ENCODE data around the gene MOSPD3.

MOSPD3 gene

GRCh38 chr7:100577103-100577502 is 35.2 kb upstream of the MOSPD3 start:
- Histone ChIP-seq H3K36me3 (ENCODE audit: control insufficient read depth, low read length) (peaks cover 74% of the 10 kb centered on the region), H3K4me3 (ENCODE audit: low read length) (no peak overlapping the region), H4K20me1 (ENCODE audit: control insufficient read depth, insufficient read depth, low read depth, low read length) (no peaks in the 10 kb centered on the region; the same call in 1 of the 2 replicates), H3K79me2 (ENCODE audit: control insufficient read depth, low read length) (peaks cover 3% of the 10 kb centered on the region), H3F3A (ENCODE audit: control insufficient read depth, insufficient read depth) (no peaks in the 10 kb centered on the region), H3K27ac (ENCODE audit: low read depth, low read length) (no peak overlapping the region), H3K9me2 (replicated peaks; ENCODE audit: control insufficient read depth, low read length) (no peaks in the 10 kb centered on the region), H3K4me1 (ENCODE audit: control insufficient read depth, low read length) (no peaks in the 10 kb centered on the region), H3K4me2 (ENCODE audit: low read length) (no peak overlapping the region), H3K27me3 (ENCODE audit: control insufficient read depth, low read length) (no peaks in the 10 kb centered on the region), H3K9me3 (ENCODE audit: control insufficient read depth, insufficient read depth, low read length) (no peaks in the 10 kb centered on the region)
- TF ChIP-seq EZH2phosphoT487 (IDR thresholded peaks at IDR 0.05; ENCODE audit: borderline replicate concordance, low read length) (no peak), CTCF (IDR thresholded peaks at IDR 0.05; ENCODE audit: low read depth, low read length, poor library complexity, severe bottlenecking) (no peak)

GRCh38 chr7:100577507-100577906 is 34.8 kb upstream of the MOSPD3 start:
- TF ChIP-seq CTCF (IDR thresholded peaks at IDR 0.05; ENCODE audit: low read depth, low read length, poor library complexity, severe bottlenecking): no peak
- no peak for TF ChIP-seq EZH2phosphoT487 (IDR thresholded peaks at IDR 0.05; ENCODE audit: borderline replicate concordance, low read length)
- Histone ChIP-seq H3K36me3 (ENCODE audit: control insufficient read depth, low read length) (peaks cover 78% of the 10 kb centered on the region), H3K4me2 (ENCODE audit: low read length) (no peak overlapping the region), H3K9me3 (ENCODE audit: control insufficient read depth, insufficient read depth, low read length) (no peaks in the 10 kb centered on the region), H3K4me1 (ENCODE audit: control insufficient read depth, low read length) (peaks cover 1% of the 10 kb centered on the region), H4K20me1 (ENCODE audit: control insufficient read depth, insufficient read depth, low read depth, low read length) (peaks cover 1% of the 10 kb centered on the region; the same call in 1 of the 2 replicates), H3K27ac (ENCODE audit: low read depth, low read length) (no peak overlapping the region), H3K79me2 (ENCODE audit: control insufficient read depth, low read length) (peaks cover 7% of the 10 kb centered on the region), H3F3A (ENCODE audit: control insufficient read depth, insufficient read depth) (no peaks in the 10 kb centered on the region), H3K27me3 (ENCODE audit: control insufficient read depth, low read length) (no peaks in the 10 kb centered on the region), H3K9me2 (replicated peaks; ENCODE audit: control insufficient read depth, low read length) (no peaks in the 10 kb centered on the region), H3K4me3 (ENCODE audit: low read length) (no peak overlapping the region)

- H3K9me3 ChIP-seq (ENCODE audit: control insufficient read depth, insufficient read depth, low read length): no peaks in the 10 kb centered on the region
- peaks cover 4% of the 10 kb centered on the region for H3F3A ChIP-seq (ENCODE audit: control insufficient read depth, insufficient read depth)
- peaks cover 5% of the 10 kb centered on the region; the same call in 1 of the 2 replicates for H4K20me1 ChIP-seq (ENCODE audit: control insufficient read depth, insufficient read depth, low read depth, low read length)
- H3K9me2 ChIP-seq (replicated peaks; ENCODE audit: control insufficient read depth, low read length): no peaks in the 10 kb centered on the region
- H3K36me3 ChIP-seq (ENCODE audit: control insufficient read depth, low read length): peaks cover 88% of the 10 kb centered on the region
- no peak overlapping the region for H3K4me2 ChIP-seq (ENCODE audit: low read length)
- H3K27me3 ChIP-seq (ENCODE audit: control insufficient read depth, low read length): no peaks in the 10 kb centered on the region
- peaks cover 11% of the 10 kb centered on the region for H3K4me1 ChIP-seq (ENCODE audit: control insufficient read depth, low read length)
- TF ChIP-seq CTCF (IDR thresholded peaks at IDR 0.05; ENCODE audit: low read depth, low read length, poor library complexity, severe bottlenecking) (no peak), EZH2phosphoT487 (IDR thresholded peaks at IDR 0.05; ENCODE audit: borderline replicate concordance, low read length) (no peak)
- no peak overlapping the region for H3K4me3 ChIP-seq (ENCODE audit: low read length)
- H3K27ac ChIP-seq (ENCODE audit: low read depth, low read length): no peak overlapping the region
- peaks cover 17% of the 10 kb centered on the region for H3K79me2 ChIP-seq (ENCODE audit: control insufficient read depth, low read length)
Observed at GRCh38 chr7:100578246-100579183, 33.8 kb upstream of the MOSPD3 start.
